ENCODE data around the gene DMAC2. TPM values are rescaled to one million over a fixed set of nuclear protein-coding genes. Genes with fewer than 3 reads are reported as not detected.

DMAC2 gene
- total RNA-seq, 1 donor from 2014 or later = 63.7 TPM

GRCh38 chr19:41413947-41414346, 25.8 kb downstream of the DMAC2 start:
- no peak for TF ChIP-seq CTCF (IDR thresholded peaks at IDR 0.05; ENCODE audit: insufficient read depth, low read length, poor library complexity, severe bottlenecking)

GRCh38 chr19:41412953-41413352, 26.8 kb downstream of the DMAC2 start:
- DNase-seq (ENCODE audit: low read depth) = no peak
- Histone ChIP-seq H3K27me3 (ENCODE audit: control insufficient read depth, insufficient read depth, low read length) (no peaks in the 10 kb centered on the region), H3K4me3 (ENCODE audit: low read depth, low read length) (no peak overlapping the region), H3K36me3 (ENCODE audit: control insufficient read depth, insufficient read depth, low read length) (no peaks in the 10 kb centered on the region)
- TF ChIP-seq CTCF (IDR thresholded peaks at IDR 0.05; ENCODE audit: insufficient read depth, low read length, poor library complexity, severe bottlenecking) = no peak

More at GRCh38 chr19:41413947-41414346, 25.8 kb downstream of the DMAC2 start:
- Histone ChIP-seq H3K36me3 (ENCODE audit: control insufficient read depth, insufficient read depth, low read length) (peaks cover 1% of the 10 kb centered on the region), H3K4me3 (ENCODE audit: low read depth, low read length) (no peak overlapping the region), H3K27me3 (ENCODE audit: control insufficient read depth, insufficient read depth, low read length) (no peaks in the 10 kb centered on the region)
- DNase-seq (ENCODE audit: low read depth) = no peak

DNA sequence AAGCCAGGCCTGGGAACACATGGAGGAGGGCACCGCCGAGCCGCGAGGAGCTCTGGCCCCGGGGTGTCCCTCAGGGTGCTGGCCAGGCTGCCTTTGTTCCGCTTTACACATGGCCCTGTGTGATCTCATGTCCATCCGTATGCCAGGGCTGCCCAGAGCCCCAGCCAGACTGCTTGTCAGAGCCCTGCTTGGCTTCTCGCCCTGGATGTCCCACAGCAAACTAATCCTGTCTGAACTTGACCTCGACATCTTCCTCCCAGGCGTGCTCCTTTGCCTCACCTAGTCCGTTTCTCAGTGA, 27.8 kb downstream of the DMAC2 start:
- Histone ChIP-seq H3K4me3 (ENCODE audit: low read depth, low read length) (no peak overlapping the region), H3K36me3 (ENCODE audit: control insufficient read depth, insufficient read depth, low read length) (no peaks in the 10 kb centered on the region), H3K27me3 (ENCODE audit: control insufficient read depth, insufficient read depth, low read length) (no peaks in the 10 kb centered on the region)
- TF ChIP-seq CTCF (IDR thresholded peaks at IDR 0.05; ENCODE audit: insufficient read depth, low read length, poor library complexity, severe bottlenecking) = no peak
- no peak for DNase-seq (ENCODE audit: low read depth)

GRCh38 chr19:41411100-41411967, 28.4 kb downstream of the DMAC2 start:
- TF ChIP-seq CTCF (IDR thresholded peaks at IDR 0.05; ENCODE audit: insufficient read depth, low read length, poor library complexity, severe bottlenecking) = no peak
- DNase-seq (ENCODE audit: low read depth) = no peak
- Histone ChIP-seq H3K36me3 (ENCODE audit: control insufficient read depth, insufficient read depth, low read length) (no peaks in the 10 kb centered on the region), H3K4me3 (ENCODE audit: low read depth, low read length) (no peak overlapping the region), H3K27me3 (ENCODE audit: control insufficient read depth, insufficient read depth, low read length) (no peaks in the 10 kb centered on the region)

- Histone ChIP-seq H3K27me3 (ENCODE audit: control insufficient read depth, insufficient read depth, low read length) (no peaks in the 10 kb centered on the region), H3K4me3 (ENCODE audit: low read depth, low read length) (no peak overlapping the region), H3K36me3 (ENCODE audit: control insufficient read depth, insufficient read depth, low read length) (no peaks in the 10 kb centered on the region)
- no peak for TF ChIP-seq CTCF (IDR thresholded peaks at IDR 0.05; ENCODE audit: insufficient read depth, low read length, poor library complexity, severe bottlenecking)
- no peak for DNase-seq (ENCODE audit: low read depth)
Measured at GRCh38 chr19:41410336-41411054, 29.2 kb downstream of the DMAC2 start.

Measured in kidney epithelial cell (primary cell).